Epithelial cell of esophagus (primary cell): Measurements from ENCODE around the gene PEX12.
"Not testable (repeated sequence)": the region's sequence is repeated elsewhere in the genome, so short reads cannot be mapped to it uniquely, and the experiment has no call there.

ENCODE experiments used
- DNase-seq: peaks from one replicate; pipeline ENCODE4 v3.0.0; 2010; ENCODE audit warnings: low read depth
- H3K4me3 ChIP-seq: 2 replicates; pipeline ENCODE4 v1.5.1; 2011; ENCODE audit warnings: mild to moderate bottlenecking, low read length, control low read depth
- TF ChIP-seq, protein P1 (sequence below): IDR thresholded peaks from 2 replicates; pipeline ENCODE4 v1.5.1; 2011; ENCODE audit warnings: low read depth, mild to moderate bottlenecking, low read length, control low read depth, inconsistent platforms; ENCODE audit not compliant: insufficient read depth; ENCODE audit errors: missing control alignments

Gene PEX12

DNA sequence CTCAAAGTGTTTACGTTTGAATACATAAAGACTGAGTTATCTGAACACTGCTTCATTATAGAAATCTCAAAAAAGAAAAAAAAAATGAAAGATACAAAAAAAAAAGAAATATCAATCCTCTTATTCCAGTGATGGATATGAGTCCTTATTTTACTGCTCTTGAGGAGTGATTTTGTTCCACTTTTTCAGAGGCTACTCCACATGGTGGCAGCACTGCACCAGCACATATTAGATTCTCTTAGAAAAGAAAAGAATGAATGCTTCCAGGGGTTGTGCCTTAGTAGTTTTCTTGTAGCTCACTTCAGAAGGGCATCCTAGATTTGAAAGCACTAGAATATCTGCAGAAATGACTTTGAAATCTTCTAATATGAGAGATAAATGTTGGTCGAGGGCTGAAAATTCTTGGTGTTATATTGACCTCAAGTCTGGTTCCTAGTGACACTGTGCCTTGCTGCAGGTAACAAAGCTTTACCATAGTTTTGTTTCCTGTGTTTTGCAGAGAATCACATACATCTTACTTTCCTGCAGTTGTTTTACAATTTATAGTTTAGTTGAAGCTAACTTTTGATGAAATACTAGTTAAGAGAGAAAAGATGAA lies 34.7 kb upstream of the PEX12 start:
- no peak overlapping the region for H3K4me3 ChIP-seq
- TF ChIP-seq, protein P1, sequence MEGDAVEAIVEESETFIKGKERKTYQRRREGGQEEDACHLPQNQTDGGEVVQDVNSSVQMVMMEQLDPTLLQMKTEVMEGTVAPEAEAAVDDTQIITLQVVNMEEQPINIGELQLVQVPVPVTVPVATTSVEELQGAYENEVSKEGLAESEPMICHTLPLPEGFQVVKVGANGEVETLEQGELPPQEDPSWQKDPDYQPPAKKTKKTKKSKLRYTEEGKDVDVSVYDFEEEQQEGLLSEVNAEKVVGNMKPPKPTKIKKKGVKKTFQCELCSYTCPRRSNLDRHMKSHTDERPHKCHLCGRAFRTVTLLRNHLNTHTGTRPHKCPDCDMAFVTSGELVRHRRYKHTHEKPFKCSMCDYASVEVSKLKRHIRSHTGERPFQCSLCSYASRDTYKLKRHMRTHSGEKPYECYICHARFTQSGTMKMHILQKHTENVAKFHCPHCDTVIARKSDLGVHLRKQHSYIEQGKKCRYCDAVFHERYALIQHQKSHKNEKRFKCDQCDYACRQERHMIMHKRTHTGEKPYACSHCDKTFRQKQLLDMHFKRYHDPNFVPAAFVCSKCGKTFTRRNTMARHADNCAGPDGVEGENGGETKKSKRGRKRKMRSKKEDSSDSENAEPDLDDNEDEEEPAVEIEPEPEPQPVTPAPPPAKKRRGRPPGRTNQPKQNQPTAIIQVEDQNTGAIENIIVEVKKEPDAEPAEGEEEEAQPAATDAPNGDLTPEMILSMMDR = peak; percentile 73
- peak; percentile 56 for DNase-seq

DNA sequence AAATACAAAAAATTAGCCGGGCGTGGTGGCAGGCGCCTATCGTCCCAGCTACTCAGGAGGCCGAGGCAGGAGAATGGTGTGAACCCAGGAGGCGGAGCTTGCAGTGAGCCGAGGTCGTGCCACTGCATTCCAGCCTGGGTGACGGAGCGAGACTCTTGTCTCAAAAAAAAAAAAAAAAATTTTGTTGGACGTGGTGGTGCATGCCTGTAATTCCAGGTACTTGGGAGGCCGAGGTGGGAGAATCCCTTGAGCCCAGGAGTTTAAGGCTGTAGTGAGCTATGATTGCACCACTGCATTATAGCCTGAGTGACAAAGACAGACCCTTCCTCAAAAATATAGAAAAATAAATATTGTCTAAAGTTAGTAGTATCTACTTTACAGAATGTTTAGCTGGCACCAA lies 32.4 kb upstream of the PEX12 start:
- not testable (repeated sequence) for H3K4me3 ChIP-seq, DNase-seq

DNA sequence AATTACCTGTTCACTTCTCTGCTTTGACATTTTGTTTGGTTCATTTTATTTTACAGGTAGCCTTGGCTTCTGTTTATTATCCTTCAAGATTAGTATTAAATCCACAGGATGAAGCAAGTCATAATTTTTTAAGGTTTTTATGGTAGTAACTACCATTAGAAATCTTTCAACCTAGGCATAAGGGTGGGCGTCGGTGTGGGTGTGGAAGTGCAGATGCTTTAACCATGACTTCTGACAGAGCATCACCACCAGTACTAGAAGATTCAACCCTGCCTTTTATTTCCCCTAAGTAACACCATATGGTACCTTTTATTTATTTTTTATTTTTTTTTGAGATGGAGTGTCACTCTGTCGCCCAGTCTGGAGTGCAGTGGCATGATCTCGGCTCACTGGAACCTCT lies 31.5 kb upstream of the PEX12 start:
- H3K4me3 ChIP-seq = no peak overlapping the region
- DNase-seq = no peak
- TF ChIP-seq, protein P1 = no peak

DNA sequence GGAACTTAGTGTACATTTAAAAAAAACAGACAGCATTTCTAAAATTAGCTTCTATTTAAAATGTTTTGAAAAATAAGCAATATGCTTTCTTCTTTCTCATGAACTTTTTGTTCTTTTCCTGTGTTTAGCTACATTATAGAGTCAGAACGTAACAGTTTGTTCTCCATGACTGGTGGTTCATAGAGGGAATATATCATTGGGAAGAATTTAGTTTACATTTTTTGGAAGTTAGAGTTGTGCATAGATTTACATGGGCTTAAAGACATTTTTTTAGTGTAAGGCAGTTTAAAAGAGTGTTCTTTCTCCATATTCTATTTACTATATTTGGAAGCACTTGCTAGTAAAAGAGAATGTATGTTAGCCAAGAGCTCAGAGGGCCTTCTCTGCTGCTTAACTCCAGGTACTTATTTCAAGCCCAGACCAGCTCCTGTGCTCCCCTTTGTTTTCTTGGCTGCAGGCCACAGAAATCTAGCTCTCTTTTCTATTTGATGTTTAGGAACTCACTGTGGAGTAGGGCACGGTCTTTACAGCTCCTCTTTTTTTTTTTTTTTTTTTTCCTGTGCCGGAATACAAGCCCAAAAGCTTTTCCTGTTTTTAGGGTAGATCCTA lies 29.0 kb upstream of the PEX12 start:
- no peak overlapping the region for H3K4me3 ChIP-seq
- TF ChIP-seq, protein P1 = no peak
- no peak for DNase-seq

DNA sequence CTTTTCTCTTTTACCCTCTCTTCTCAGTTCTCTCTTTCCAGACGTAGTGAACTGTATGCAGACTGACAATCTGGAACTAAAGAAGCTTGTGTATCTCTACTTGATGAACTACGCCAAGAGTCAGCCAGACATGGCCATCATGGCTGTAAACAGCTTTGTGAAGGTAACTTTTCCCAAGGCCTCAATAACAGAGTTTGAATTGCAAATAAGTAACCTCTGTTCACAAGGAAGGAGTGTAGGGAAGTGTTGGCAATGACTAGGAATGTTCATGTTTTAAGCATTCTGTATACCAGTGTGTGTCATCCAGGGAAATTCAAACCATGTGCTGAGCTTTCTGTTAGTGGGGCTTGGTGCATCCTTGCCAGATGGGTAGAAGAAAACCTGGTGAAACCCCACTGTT lies 27.3 kb upstream of the PEX12 start:
- TF ChIP-seq, protein P1 = no peak
- DNase-seq = no peak
- H3K4me3 ChIP-seq = no peak overlapping the region

DNA sequence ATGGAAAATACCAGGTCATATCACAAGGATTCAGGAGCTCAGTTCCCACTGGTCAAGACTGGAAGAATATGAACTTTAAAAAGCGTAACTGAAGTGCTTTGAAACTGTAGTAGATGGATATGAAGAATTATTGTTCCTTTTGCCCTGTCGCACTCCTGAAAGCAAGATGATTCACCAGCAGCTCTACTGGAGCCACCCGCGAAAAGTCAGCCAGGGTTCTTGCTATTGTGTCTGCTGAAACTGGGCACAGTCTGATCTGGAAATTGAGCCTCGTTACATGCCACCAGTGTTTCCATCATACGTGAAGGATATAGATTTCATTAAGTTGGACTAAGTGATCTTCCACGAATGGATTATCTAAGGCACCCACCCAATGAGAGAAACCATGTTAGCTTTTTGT lies 25.3 kb upstream of the PEX12 start:
- no peak overlapping the region for H3K4me3 ChIP-seq
- DNase-seq = no peak
- TF ChIP-seq, protein P1 = no peak

GRCh38 chr17:35597604-35598003 lies 19.2 kb upstream of the PEX12 start:
- no peak overlapping the region for H3K4me3 ChIP-seq
- TF ChIP-seq, protein P1 = no peak
- DNase-seq = no peak
